Breast epithelium (tissue), 3 donors: ENCODE results near the gene ZNF106.

Experiments
- POLR2A ChIP-seq: fragments of 450-650 bp; IDR thresholded peaks from one replicate; pipeline ENCODE4 v1.6.1; 2016; ENCODE audit warnings: antibody characterized with exemption, mild to moderate bottlenecking, moderate library complexity
- POLR2AphosphoS5 ChIP-seq, 3 donors: sonication (generic); formaldehyde crosslinking; IDR thresholded peaks; one replicate each; pipeline ENCODE4 v1.6.1; 2017; ENCODE audit warnings: antibody characterized with exemption in 3 of 3
- TF ChIP-seq, protein P1 (sequence below), 3 donors: fragments of 450-650 bp; IDR thresholded peaks; one replicate each; pipeline ENCODE4 v1.5.1; 2016 to 2017; ENCODE audit warnings: antibody characterized with exemption in 3 of 3, mild to moderate bottlenecking in 3 of 3, moderate library complexity in 3 of 3

DNA sequence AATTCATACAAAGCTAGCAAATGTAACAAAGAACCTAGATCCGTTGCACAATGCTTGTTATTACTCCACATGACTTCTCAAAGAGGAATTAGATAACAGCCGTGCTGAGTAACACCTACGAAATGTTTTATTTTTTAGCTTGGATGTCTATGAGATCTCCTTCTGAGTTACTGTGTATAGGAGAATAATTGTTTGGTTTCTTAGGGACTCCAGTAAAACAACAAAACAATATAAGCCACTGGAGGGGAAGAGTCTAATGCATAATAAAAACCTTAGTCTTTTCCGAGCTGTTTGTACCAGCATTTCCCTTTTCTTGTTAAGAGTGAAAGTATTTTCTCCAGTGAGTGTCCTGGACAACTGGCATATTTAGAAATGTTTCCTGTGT, 20.1 kb upstream of the ZNF106 start:
- TF ChIP-seq POLR2AphosphoS5 (IDR thresholded peaks at IDR 0.05) (no peak), POLR2A (no peak)
- TF ChIP-seq, protein P1, sequence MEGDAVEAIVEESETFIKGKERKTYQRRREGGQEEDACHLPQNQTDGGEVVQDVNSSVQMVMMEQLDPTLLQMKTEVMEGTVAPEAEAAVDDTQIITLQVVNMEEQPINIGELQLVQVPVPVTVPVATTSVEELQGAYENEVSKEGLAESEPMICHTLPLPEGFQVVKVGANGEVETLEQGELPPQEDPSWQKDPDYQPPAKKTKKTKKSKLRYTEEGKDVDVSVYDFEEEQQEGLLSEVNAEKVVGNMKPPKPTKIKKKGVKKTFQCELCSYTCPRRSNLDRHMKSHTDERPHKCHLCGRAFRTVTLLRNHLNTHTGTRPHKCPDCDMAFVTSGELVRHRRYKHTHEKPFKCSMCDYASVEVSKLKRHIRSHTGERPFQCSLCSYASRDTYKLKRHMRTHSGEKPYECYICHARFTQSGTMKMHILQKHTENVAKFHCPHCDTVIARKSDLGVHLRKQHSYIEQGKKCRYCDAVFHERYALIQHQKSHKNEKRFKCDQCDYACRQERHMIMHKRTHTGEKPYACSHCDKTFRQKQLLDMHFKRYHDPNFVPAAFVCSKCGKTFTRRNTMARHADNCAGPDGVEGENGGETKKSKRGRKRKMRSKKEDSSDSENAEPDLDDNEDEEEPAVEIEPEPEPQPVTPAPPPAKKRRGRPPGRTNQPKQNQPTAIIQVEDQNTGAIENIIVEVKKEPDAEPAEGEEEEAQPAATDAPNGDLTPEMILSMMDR (IDR thresholded peaks at IDR 0.05): no peak
